GM23338 (cell line): Measurements from ENCODE around the gene KIFC3. TPM values are rescaled to one million over a fixed set of nuclear protein-coding genes. Genes with fewer than 3 reads are reported as not detected.

ENCODE experiments used
- ATAC-seq: fragments of 200-7000 bp; cut with Tn5 transposase; 3 replicates; pipeline ENCODE4 v1.9.1; 2020
- DNase-seq: peaks from one replicate; pipeline ENCODE4 v3.0.0-alpha.2; 2015; ENCODE audit warnings: low spot score
- H2AFZ ChIP-seq: fragments of 200-600 bp; sonication (generic); 2 replicates; pipeline ENCODE4 v1.8.0; 2016; ENCODE audit warnings: antibody characterized with exemption, mild to moderate bottlenecking, moderate library complexity
- H3F3A ChIP-seq: fragments of 200-600 bp; sonication (generic); replicated peaks from 2 replicates; pipeline ENCODE4 v1.8.0; 2017; ENCODE audit warnings: antibody characterized with exemption, mixed run types, low read depth
- H3K27ac ChIP-seq: fragments of 200-600 bp; sonication (generic); 2 replicates; pipeline ENCODE4 v1.6.1; 2016; ENCODE audit warnings: low read depth
- H3K27me3 ChIP-seq: fragments of 200-600 bp; sonication (generic); 2 replicates; pipeline ENCODE4 v1.8.0; 2016; ENCODE audit warnings: mild to moderate bottlenecking, mixed run types, moderate library complexity; ENCODE audit not compliant: insufficient read depth
- H3K36me3 ChIP-seq: fragments of 200-600 bp; sonication (generic); 2 replicates; pipeline ENCODE4 v1.8.0; 2016; ENCODE audit warnings: mild to moderate bottlenecking; ENCODE audit not compliant: insufficient read depth
- H3K4me1 ChIP-seq: fragments of 200-600 bp; sonication (generic); 2 replicates; pipeline ENCODE4 v1.8.0; 2016; ENCODE audit warnings: mild to moderate bottlenecking, moderate library complexity; ENCODE audit not compliant: insufficient read depth
- H3K4me2 ChIP-seq: fragments of 200-600 bp; sonication (generic); 2 replicates; pipeline ENCODE4 v1.7.1; 2017; ENCODE audit warnings: mixed run types
- H3K4me3 ChIP-seq: fragments of 200-600 bp; sonication (generic); 2 replicates; pipeline ENCODE4 v1.6.1; 2016; ENCODE audit warnings: mixed run types
- H3K79me2 ChIP-seq: fragments of 200-600 bp; sonication (generic); replicated peaks from 2 replicates; pipeline ENCODE4 v1.8.0; 2017; ENCODE audit warnings: mild to moderate bottlenecking; ENCODE audit not compliant: insufficient read depth
- H3K9me2 ChIP-seq: fragments of 200-600 bp; sonication (generic); 2 replicates; pipeline ENCODE4 v1.8.0; 2017; ENCODE audit not compliant: insufficient read depth
- H4K20me1 ChIP-seq: fragments of 200-600 bp; sonication (generic); replicated peaks from 2 replicates; pipeline ENCODE4 v1.8.0; 2017; ENCODE audit warnings: mild to moderate bottlenecking; ENCODE audit not compliant: insufficient read depth
- H3K27ac Mint-ChIP-seq: 2 replicates; pipeline ENCODE4 v1.8.0; 2020; ENCODE audit warnings: inconsistent platforms, mild to moderate bottlenecking, moderate library complexity, mixed read lengths
- H3K27me3 Mint-ChIP-seq: 3 replicates; pipeline ENCODE4 v1.8.0; 2022; ENCODE audit warnings: low read depth, mild to moderate bottlenecking, moderate library complexity, mixed read lengths, inconsistent platforms; ENCODE audit not compliant: insufficient read depth, poor library complexity
- H3K36me3 Mint-ChIP-seq: 3 replicates; pipeline ENCODE4 v1.8.0; 2021; ENCODE audit warnings: low read depth, mild to moderate bottlenecking, inconsistent platforms, moderate library complexity, mixed read lengths
- H3K4me1 Mint-ChIP-seq: 3 replicates; pipeline ENCODE4 v1.8.0; 2020; ENCODE audit warnings: mild to moderate bottlenecking, inconsistent platforms, mixed read lengths
- H3K4me3 Mint-ChIP-seq: 3 replicates; pipeline ENCODE4 v1.8.0; 2021; ENCODE audit warnings: moderate library complexity, mild to moderate bottlenecking, inconsistent platforms, mixed read lengths
- H3K9me3 Mint-ChIP-seq: 3 replicates; pipeline ENCODE4 v1.8.0; 2020; ENCODE audit warnings: moderate library complexity, mild to moderate bottlenecking, inconsistent platforms, mixed read lengths
- ETS1 ChIP-seq: IDR thresholded peaks from 2 replicates; pipeline ENCODE4 v1.6.1; 2016; ENCODE audit warnings: antibody characterized with exemption
- EZH2 ChIP-seq: fragments of 200-600 bp; sonication (generic); IDR thresholded peaks from one replicate; pipeline ENCODE4 v1.8.0; 2017; ENCODE audit warnings: antibody characterized with exemption, mild to moderate bottlenecking, low read depth; ENCODE audit not compliant: unreplicated experiment
- JUNB ChIP-seq: IDR thresholded peaks from one replicate; pipeline ENCODE4 v1.6.1; 2016; ENCODE audit warnings: antibody characterized with exemption; ENCODE audit not compliant: unreplicated experiment
- NANOG ChIP-seq: IDR thresholded peaks from 2 replicates; pipeline ENCODE4 v1.6.1; 2016; ENCODE audit warnings: antibody characterized with exemption, borderline replicate concordance
- POLR2AphosphoS5 ChIP-seq: IDR thresholded peaks from 2 replicates; pipeline ENCODE4 v1.6.1; 2016; ENCODE audit warnings: antibody characterized with exemption, low read depth
- ZNF331 ChIP-seq: fragments of 250-450 bp; sonication (Bioruptor Pico); IDR thresholded peaks from 2 replicates; pipeline ENCODE4 v1.5.0; 2020; ENCODE audit warnings: low read depth, mild to moderate bottlenecking, moderate library complexity
- polyA plus RNA-seq: library from polyadenylated mRNA; unstranded; fragments of >200 nt; fragmentation: Nextera tagmentation; extraction: Ambion mirVana; gene quantifications from 2 replicates; pipeline ENCODE4 v1.2.1, GENCODE V29; 2016
- total RNA-seq: library from RNA; depleted of rRNA; stranded (reverse); fragments of >200 nt; shearing (Covaris generic); gene quantifications from 2 replicates; pipeline ENCODE4 v1.2.3, GENCODE V29; 2014
- TF ChIP-seq, protein P1 (sequence below): IDR thresholded peaks from one replicate; pipeline ENCODE4 v1.6.1; 2018; ENCODE audit warnings: antibody characterized with exemption; ENCODE audit not compliant: unreplicated experiment
- TF ChIP-seq, protein P2 (sequence below), 2 experiments: fragments of 200-600 bp in 1 of 2; sonication (generic) in 1 of 2; conservative IDR thresholded peaks; 2 replicates each; pipeline versions ENCODE4 v1.5.1 to v1.6.1; 2016 to 2017; ENCODE audit warnings: antibody characterized with exemption in 2 of 2, low read depth in 2 of 2, mild to moderate bottlenecking in 2 of 2, moderate library complexity in 1 of 2

Gene KIFC3
- total and polyA plus RNA-seq, 2 experiments from 2014 or later, result 4.4 to 12.5 TPM

GRCh38 chr16:57800200-57801097 is 1.8 kb downstream of the KIFC3 start:
- peaks cover 47% of the 10 kb centered on the region for H3K4me1 ChIP-seq
- H3K4me3 Mint-ChIP-seq, result no peak overlapping the region; the same call in 2 of the 3 replicates
- no peak for ATAC-seq
- TF ChIP-seq ZNF331, result no peak
- no peak for TF ChIP-seq EZH2
- TF ChIP-seq, protein P1, sequence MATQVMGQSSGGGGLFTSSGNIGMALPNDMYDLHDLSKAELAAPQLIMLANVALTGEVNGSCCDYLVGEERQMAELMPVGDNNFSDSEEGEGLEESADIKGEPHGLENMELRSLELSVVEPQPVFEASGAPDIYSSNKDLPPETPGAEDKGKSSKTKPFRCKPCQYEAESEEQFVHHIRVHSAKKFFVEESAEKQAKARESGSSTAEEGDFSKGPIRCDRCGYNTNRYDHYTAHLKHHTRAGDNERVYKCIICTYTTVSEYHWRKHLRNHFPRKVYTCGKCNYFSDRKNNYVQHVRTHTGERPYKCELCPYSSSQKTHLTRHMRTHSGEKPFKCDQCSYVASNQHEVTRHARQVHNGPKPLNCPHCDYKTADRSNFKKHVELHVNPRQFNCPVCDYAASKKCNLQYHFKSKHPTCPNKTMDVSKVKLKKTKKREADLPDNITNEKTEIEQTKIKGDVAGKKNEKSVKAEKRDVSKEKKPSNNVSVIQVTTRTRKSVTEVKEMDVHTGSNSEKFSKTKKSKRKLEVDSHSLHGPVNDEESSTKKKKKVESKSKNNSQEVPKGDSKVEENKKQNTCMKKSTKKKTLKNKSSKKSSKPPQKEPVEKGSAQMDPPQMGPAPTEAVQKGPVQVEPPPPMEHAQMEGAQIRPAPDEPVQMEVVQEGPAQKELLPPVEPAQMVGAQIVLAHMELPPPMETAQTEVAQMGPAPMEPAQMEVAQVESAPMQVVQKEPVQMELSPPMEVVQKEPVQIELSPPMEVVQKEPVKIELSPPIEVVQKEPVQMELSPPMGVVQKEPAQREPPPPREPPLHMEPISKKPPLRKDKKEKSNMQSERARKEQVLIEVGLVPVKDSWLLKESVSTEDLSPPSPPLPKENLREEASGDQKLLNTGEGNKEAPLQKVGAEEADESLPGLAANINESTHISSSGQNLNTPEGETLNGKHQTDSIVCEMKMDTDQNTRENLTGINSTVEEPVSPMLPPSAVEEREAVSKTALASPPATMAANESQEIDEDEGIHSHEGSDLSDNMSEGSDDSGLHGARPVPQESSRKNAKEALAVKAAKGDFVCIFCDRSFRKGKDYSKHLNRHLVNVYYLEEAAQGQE, result no peak
- TF ChIP-seq POLR2AphosphoS5, result no peak
- no peak for TF ChIP-seq JUNB
- no peaks in the 10 kb centered on the region for H3K9me2 ChIP-seq
- peaks cover 60% of the 10 kb centered on the region for H3K4me1 Mint-ChIP-seq
- DNase-seq, result no peak
- no peak overlapping the region for H2AFZ ChIP-seq
- peaks cover 12% of the 10 kb centered on the region for H3K27me3 ChIP-seq
- no peaks in the 10 kb centered on the region; the same call in 2 of the 3 replicates for H3K36me3 Mint-ChIP-seq
- peaks cover 16% of the 10 kb centered on the region; the same call in 1 of the 2 replicates for H3F3A ChIP-seq
- peak overlapping the region; percentile 92; the same call in 1 of the 2 replicates for H3K4me2 ChIP-seq
- no peak overlapping the region for H3K27ac ChIP-seq
- H3K9me3 Mint-ChIP-seq, result no peaks in the 10 kb centered on the region; the same call in 2 of the 3 replicates
- H3K27ac Mint-ChIP-seq, result no peak overlapping the region
- no peaks in the 10 kb centered on the region; the same call in 1 of the 2 replicates for H4K20me1 ChIP-seq
- H3K4me3 ChIP-seq, result no peak overlapping the region
- no peaks in the 10 kb centered on the region for H3K79me2 ChIP-seq
- peaks cover 33% of the 10 kb centered on the region for H3K27me3 Mint-ChIP-seq
- no peaks in the 10 kb centered on the region for H3K36me3 ChIP-seq

DNA sequence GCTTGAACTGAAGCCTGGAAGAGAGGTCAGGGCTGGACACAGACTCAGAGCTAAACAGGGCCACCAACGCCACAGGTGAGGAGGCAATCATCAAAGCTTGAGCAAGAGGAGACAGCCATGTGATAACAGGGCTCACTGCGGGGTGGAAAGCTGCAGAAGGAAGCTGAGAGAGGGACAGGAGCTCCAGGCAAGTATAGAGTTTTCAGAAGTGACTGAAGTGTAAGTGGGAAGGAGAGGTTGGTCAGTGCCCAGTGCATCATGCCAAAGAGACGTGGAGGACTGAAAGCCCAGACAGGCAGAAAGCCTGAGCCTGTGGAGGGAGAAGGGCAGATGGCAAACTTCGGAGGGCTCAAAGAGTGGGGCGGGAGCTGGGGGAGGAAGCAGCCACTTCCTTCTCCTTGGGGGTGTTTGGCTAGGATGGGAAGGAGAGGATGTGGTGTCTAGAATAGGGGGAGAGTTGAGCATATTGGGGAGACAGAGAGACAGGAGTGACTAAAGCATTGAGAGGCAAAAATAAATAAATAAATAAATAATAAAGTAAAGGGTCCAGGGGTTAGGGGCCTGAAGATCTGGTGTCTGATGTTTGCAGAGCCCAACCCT is 2.6 kb downstream of the KIFC3 start:
- no peaks in the 10 kb centered on the region for H3K36me3 ChIP-seq
- no peak overlapping the region for H3K27ac Mint-ChIP-seq
- no peaks in the 10 kb centered on the region for H3K9me2 ChIP-seq
- H3K4me3 Mint-ChIP-seq, result no peak overlapping the region
- H3K4me1 ChIP-seq, result peaks cover 51% of the 10 kb centered on the region
- H3K27me3 ChIP-seq, result peaks cover 12% of the 10 kb centered on the region
- no peaks in the 10 kb centered on the region; the same call in 2 of the 3 replicates for H3K9me3 Mint-ChIP-seq
- H3K27me3 Mint-ChIP-seq, result peaks cover 33% of the 10 kb centered on the region
- ATAC-seq (no peak), DNase-seq (no peak)
- no peaks in the 10 kb centered on the region for H3K79me2 ChIP-seq
- no peak overlapping the region for H3K27ac ChIP-seq
- peaks cover 16% of the 10 kb centered on the region; the same call in 1 of the 2 replicates for H3F3A ChIP-seq
- H3K36me3 Mint-ChIP-seq, result no peaks in the 10 kb centered on the region; the same call in 2 of the 3 replicates
- H3K4me1 Mint-ChIP-seq, result peaks cover 60% of the 10 kb centered on the region
- no peak overlapping the region for H3K4me3 ChIP-seq
- no peak overlapping the region for H3K4me2 ChIP-seq
- no peaks in the 10 kb centered on the region; the same call in 1 of the 2 replicates for H4K20me1 ChIP-seq
- no peak overlapping the region for H2AFZ ChIP-seq
- TF ChIP-seq ETS1 (no peak), NANOG (no peak), POLR2AphosphoS5 (no peak)
- TF ChIP-seq, protein P2, sequence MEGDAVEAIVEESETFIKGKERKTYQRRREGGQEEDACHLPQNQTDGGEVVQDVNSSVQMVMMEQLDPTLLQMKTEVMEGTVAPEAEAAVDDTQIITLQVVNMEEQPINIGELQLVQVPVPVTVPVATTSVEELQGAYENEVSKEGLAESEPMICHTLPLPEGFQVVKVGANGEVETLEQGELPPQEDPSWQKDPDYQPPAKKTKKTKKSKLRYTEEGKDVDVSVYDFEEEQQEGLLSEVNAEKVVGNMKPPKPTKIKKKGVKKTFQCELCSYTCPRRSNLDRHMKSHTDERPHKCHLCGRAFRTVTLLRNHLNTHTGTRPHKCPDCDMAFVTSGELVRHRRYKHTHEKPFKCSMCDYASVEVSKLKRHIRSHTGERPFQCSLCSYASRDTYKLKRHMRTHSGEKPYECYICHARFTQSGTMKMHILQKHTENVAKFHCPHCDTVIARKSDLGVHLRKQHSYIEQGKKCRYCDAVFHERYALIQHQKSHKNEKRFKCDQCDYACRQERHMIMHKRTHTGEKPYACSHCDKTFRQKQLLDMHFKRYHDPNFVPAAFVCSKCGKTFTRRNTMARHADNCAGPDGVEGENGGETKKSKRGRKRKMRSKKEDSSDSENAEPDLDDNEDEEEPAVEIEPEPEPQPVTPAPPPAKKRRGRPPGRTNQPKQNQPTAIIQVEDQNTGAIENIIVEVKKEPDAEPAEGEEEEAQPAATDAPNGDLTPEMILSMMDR (conservative IDR thresholded peaks at IDR 0.05; ENCODE audit: low read depth in 2 of 2), result no peak
